SU-DHL-6 (cell line): ENCODE results near the gene PAIP1.

ENCODE experiments used
- H2AFZ ChIP-seq: fragments of 200-600 bp; sonication (generic); 2 replicates; pipeline ENCODE4 v1.6.1; 2014; ENCODE audit warnings: low read depth, mild to moderate bottlenecking, moderate library complexity, mixed read lengths, antibody characterized with exemption, low read length; ENCODE audit not compliant: severe bottlenecking
- H3F3A ChIP-seq: fragments of 200-600 bp; shearing (Covaris generic); 2 replicates; pipeline ENCODE4 v1.6.0; 2016; ENCODE audit warnings: antibody characterized with exemption, mild to moderate bottlenecking; ENCODE audit not compliant: insufficient read depth
- H3K27ac ChIP-seq: fragments of 200-600 bp; sonication (generic); 2 replicates; pipeline ENCODE4 v1.5.1; 2016; ENCODE audit warnings: low read depth, mild to moderate bottlenecking, low read length, moderate library complexity, mixed read lengths
- H3K27me3 ChIP-seq: fragments of 200-600 bp; sonication (generic), shearing (Covaris generic); 2 replicates; pipeline ENCODE4 v1.6.0; 2014; ENCODE audit warnings: mild to moderate bottlenecking, low read length
- H3K36me3 ChIP-seq: fragments of 200-600 bp; sonication (generic); 2 replicates; pipeline ENCODE4 v1.6.1; 2014; ENCODE audit warnings: mild to moderate bottlenecking, low read length, mixed read lengths
- H3K4me2 ChIP-seq: fragments of 300-600, 200-600 bp; shearing (Covaris generic), sonication (generic); 2 replicates; pipeline ENCODE4 v1.6.0; 2014; ENCODE audit warnings: low read length, low read depth, mild to moderate bottlenecking; ENCODE audit not compliant: poor library complexity, severe bottlenecking
- H3K4me3 ChIP-seq: fragments of 200-600 bp; sonication (generic); 2 replicates; pipeline ENCODE4 v1.5.1; 2014; ENCODE audit warnings: antibody characterized with exemption, low read length, mild to moderate bottlenecking, mixed read lengths; ENCODE audit not compliant: insufficient read depth, poor library complexity, severe bottlenecking
- H3K79me2 ChIP-seq: fragments of 200-600 bp; sonication (generic); 2 replicates; pipeline ENCODE4 v1.6.1; 2014; ENCODE audit warnings: mild to moderate bottlenecking, low read length, moderate library complexity; ENCODE audit not compliant: insufficient read depth
- H3K9ac ChIP-seq: fragments of 200-600 bp; sonication (generic); 2 replicates; pipeline ENCODE4 v1.7.0; 2014; ENCODE audit warnings: mild to moderate bottlenecking, low read length
- H3K9me2 ChIP-seq: fragments of 200-600 bp; sonication (generic); replicated peaks from 2 replicates; pipeline ENCODE4 v1.6.1; 2014; ENCODE audit warnings: low read length; ENCODE audit not compliant: insufficient read depth
- H3K9me3 ChIP-seq: fragments of 200-600 bp; sonication (generic); 2 replicates; pipeline ENCODE4 v1.6.1; 2014; ENCODE audit warnings: low read length, mixed read lengths; ENCODE audit not compliant: insufficient read depth
- H4K20me1 ChIP-seq: fragments of 200-600 bp; sonication (generic); 2 replicates; pipeline ENCODE4 v1.6.1; 2014; ENCODE audit warnings: low read depth, mild to moderate bottlenecking, antibody characterized with exemption, low read length, moderate library complexity, mixed read lengths
- CTCF ChIP-seq: fragments of 200-600 bp; sonication (generic); IDR thresholded peaks from one replicate; pipeline ENCODE4 v1.5.1; 2017; ENCODE audit warnings: antibody characterized with exemption, mild to moderate bottlenecking, low read length, moderate library complexity; ENCODE audit not compliant: insufficient read depth, poor library complexity, severe bottlenecking
- EZH2phosphoT487 ChIP-seq: fragments of 200-600 bp; sonication (generic), shearing (Covaris generic); conservative IDR thresholded peaks from 2 replicates; pipeline ENCODE4 v1.6.1; 2018; ENCODE audit warnings: mild to moderate bottlenecking, antibody characterized with exemption, low read length, moderate library complexity, mixed read lengths

PAIP1 gene

GRCh38 chr5:43486353-43486752 is 70.5 kb downstream of the PAIP1 start:
- peaks cover 19% of the 10 kb centered on the region for H3K79me2 ChIP-seq
- H3K9me3 ChIP-seq, result no peaks in the 10 kb centered on the region
- H3K9me2 ChIP-seq, result no peaks in the 10 kb centered on the region
- peaks cover 34% of the 10 kb centered on the region for H3F3A ChIP-seq
- H2AFZ ChIP-seq, result no peak overlapping the region
- H4K20me1 ChIP-seq, result no peaks in the 10 kb centered on the region
- no peak overlapping the region for H3K4me3 ChIP-seq
- no peak overlapping the region for H3K4me2 ChIP-seq
- no peaks in the 10 kb centered on the region for H3K27me3 ChIP-seq
- H3K9ac ChIP-seq, result no peak overlapping the region
- H3K27ac ChIP-seq, result no peak overlapping the region
- peaks cover 30% of the 10 kb centered on the region for H3K36me3 ChIP-seq
- TF ChIP-seq CTCF (no peak), EZH2phosphoT487 (no peak)

GRCh38 chr5:43485406-43485805 is 71.5 kb downstream of the PAIP1 start:
- Histone ChIP-seq H3K79me2 (peaks cover 22% of the 10 kb centered on the region), H3K9me3 (no peaks in the 10 kb centered on the region), H3K9me2 (no peaks in the 10 kb centered on the region), H3K4me2 (no peak overlapping the region), H3K36me3 (peaks cover 22% of the 10 kb centered on the region), H3K27ac (no peak overlapping the region), H4K20me1 (no peaks in the 10 kb centered on the region), H3K27me3 (no peaks in the 10 kb centered on the region), H3K4me3 (no peak overlapping the region), H3K9ac (peak overlapping the region; percentile 80; the same call in 1 of the 2 replicates), H3F3A (peaks cover 30% of the 10 kb centered on the region), H2AFZ (no peak overlapping the region)
- TF ChIP-seq CTCF (no peak), EZH2phosphoT487 (no peak)

- H3K27me3 ChIP-seq, result no peaks in the 10 kb centered on the region
- peak overlapping the region; percentile 90 for H3K27ac ChIP-seq
- peaks cover 29% of the 10 kb centered on the region for H3F3A ChIP-seq
- peak overlapping the region; percentile 77 for H3K4me3 ChIP-seq
- H3K79me2 ChIP-seq, result peaks cover 28% of the 10 kb centered on the region
- peaks cover 11% of the 10 kb centered on the region for H3K36me3 ChIP-seq
- H3K4me2 ChIP-seq, result peak overlapping the region; percentile 93
- H4K20me1 ChIP-seq, result no peaks in the 10 kb centered on the region
- H2AFZ ChIP-seq, result peak overlapping the region; percentile 66
- H3K9me3 ChIP-seq, result no peaks in the 10 kb centered on the region
- H3K9ac ChIP-seq, result peak overlapping the region; percentile 80
- TF ChIP-seq CTCF (peak; percentile 63), EZH2phosphoT487 (no peak)
- no peaks in the 10 kb centered on the region for H3K9me2 ChIP-seq
Measured at GRCh38 chr5:43484106-43484849, 72.6 kb downstream of the PAIP1 start.
